Hematopoietic multipotent progenitor cell treated with erythropoietin and hydrocortisone succinate and interleukin-3 and kit ligand, for 6 days (in vitro differentiated cells): ENCODE measurements around the gene KIRREL3.

ENCODE experiments used
- DNase-seq: peaks from one replicate; pipeline ENCODE4 v3.0.0-alpha.2; 2015

KIRREL3 gene

DNA sequence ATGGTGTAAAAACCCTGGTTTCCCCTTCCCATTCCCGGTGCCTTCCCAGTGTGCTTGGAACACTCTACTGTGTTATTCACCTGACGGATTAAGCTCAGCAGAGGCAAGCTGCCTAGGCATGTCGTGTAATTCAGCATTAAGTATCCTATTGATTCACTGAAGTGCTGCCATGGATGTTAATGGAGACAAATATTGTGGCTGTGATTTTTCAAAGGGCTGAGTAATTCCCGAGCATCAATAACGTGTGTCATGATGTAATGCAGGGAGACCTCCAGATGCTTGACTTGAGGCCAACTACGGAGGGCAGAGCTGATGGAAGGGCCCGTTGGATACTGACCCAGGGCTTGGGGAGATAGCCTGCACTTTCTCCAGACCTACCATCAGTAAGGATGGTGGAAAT is 376.1 kb downstream of the KIRREL3 start:
- DNase-seq = no peak

DNA sequence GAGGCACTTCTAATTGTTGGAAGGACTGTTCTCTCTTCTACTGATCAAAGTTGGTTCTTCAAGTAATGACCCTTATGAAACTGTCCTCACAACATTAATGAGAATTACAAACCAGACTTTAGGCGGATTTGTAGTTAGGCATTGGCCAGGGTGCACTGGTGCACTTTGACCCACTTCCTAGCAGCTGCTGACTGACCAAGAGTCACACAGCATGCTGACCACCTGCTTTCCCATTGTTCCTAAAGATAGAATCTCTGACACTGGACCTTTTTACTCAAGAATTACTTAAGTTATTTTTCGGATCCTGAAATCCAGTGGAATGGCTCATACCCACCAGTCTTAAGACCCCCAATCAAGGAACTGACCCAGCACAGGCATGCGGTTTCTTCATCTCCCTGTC is 381.1 kb downstream of the KIRREL3 start:
- no peak for DNase-seq

DNA sequence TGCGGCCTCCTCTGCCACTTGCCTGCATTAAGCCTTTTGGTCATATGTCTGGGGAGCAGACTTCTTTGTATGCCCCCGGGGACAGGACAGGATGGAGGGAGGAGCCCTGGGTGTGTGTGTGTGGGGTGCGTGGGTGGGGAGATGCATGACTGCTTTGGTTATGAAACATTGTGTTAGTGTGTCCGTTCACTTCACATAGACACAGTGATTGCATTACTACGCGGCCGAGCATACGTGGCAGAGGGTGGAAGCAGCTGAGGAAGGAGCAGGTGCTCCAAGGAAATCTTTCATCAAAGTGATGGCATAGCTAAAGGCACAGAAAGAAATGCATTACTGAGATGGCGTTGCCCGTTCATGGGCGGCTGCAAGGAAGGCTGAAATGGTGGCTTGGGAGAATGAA is 384.7 kb downstream of the KIRREL3 start:
- no peak for DNase-seq

DNA sequence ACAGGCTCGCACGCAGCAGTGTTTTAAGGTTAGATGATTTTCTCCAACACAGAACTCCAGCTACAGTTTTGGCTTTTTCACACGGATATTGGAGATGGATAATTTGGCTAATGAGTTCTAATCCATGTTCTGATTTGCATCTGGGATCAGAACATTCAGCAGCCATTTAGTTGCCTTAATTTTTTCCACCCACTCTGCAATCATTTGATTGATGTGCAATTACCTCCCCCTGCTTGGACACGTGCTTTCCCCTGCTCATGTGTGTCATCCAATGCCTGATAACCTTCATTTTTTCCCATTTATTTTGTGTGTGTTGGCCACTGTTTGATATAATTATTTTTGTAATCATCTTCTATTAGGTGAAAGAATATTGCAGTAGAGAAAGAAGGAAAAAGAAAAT is 387.3 kb downstream of the KIRREL3 start:
- DNase-seq = no peak

DNA sequence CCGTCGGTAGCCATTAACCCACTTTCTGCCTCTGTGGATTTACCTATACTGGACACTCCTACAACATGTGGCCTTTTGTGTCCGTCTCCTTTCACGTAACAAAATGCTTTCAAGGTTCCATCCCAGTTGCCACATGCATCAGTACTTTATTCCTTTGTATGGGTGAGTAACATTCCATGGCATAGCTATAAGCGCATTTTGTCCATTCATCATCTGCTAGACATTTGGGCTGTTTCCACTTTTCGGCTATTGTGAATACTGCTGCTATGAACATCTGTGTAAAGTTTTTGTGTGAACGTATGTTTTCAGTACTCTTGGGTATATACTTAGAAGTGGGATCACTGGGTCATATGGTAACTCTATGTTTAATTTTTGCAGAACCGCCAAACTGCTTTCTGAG is 387.9 kb downstream of the KIRREL3 start:
- DNase-seq = no peak

DNA sequence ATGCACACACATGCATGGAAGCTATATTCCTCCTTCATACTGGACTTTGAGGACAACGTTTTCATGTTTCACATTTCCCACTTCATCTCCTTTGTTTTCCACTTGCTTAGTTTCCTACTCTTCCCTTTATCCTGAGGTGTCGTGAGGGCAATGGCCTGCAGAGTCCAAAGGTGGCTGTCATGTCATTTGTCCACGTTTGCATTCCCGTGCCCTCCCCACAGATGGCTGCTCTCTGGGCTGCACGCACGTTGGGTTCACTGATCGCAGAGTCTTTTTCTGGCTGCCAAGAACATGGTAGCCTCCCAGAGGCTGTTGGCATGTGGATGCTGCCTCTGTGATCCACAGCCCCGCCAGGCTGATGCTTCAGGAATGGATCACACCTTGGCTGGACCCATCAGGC is 389.1 kb downstream of the KIRREL3 start:
- DNase-seq = no peak

DNA sequence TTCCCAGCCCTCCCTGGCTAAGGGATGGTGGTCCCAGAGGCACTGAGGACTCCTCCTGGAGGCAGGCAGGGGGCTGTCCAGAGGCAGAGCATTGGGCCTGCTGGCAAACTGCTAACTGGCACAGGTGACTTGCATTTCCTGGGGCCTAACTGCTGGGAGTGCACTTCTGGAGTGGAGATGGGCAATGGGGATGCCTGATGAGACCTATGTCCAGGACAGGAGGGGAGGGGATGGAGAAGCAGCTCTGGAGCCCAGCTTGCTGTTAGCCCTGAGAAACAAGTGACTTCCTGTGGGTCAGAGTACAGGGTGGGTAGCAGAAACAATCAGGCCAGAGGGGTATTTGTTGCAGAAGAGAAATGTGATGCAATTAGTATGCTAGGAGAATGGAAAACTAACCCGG is 391.9 kb downstream of the KIRREL3 start:
- no peak for DNase-seq

DNA sequence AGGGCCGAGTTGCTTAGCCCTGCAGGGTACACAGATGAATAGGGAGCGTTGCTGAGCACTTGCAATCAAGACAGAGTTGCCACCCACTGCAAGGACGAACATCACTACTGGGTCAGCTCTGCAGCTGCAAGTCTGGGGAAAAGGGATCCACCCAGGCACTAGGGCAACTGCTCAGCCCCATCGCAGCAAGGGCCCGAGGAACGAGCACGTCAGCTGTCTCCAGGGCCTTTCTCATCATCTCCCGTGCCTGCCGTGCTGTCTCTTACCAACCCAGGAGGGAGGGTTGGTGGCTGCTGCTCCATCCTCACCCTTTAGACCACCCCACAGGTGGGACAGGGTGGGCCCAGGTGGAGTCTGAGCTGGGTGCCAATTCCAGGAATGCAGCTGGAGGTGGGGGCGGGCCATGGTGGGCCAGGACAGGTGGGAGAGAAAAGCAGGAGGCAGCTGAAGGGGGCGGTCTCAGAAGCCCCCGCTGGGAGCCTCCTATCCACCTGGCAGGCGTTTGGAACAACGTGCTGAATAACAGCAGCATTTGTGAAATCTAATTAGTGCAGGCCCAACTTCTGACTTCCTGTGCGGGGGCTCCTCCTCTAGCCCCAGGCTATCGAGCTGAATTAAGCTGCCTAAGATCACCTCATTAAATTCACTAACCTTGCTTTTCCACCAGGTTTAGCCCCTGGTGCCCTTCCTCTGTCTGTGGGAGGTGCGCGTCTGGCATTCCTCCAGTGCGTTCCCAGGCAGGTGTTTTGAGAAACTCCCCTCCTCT is 392.6 kb downstream of the KIRREL3 start:
- DNase-seq = no peak

DNA sequence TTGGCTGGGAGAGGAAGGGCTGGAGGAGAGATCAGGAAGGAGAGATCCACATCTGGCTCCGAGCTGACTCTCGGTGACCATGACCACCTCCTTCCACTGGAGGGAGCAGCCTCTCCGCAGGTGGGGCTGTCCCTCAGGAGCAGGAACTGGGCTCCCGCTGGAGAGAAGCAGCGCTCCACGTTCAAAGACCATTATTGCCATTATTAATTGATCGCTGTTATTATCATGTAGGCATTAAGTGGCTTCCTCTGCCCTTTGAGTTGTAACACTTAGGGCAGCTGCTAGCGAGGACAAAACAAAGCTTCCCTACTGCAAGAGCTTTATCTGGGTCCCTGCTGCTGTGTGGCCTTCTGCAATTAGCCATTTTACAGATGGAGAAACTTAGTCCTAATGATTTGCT is 393.2 kb downstream of the KIRREL3 start:
- peak; percentile 61 for DNase-seq

DNA sequence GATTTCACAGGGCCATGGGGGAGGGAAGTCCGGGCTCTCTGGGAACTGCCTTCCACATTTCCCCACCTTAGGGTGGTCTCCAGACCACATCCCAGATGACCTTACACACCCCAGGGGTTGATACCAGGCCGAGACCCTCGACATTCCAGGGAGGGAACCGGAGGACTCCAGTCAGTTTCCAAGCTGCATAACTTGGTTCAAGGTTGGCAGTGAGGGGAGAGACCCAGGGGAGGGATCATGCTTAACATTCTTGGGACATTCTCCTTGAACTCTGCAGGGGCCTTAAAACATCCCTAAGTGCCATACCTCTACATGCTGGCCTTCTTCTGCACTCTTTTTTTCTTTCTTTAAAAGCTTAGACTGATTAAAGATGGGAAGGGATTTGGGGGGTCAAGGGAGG is 394.1 kb downstream of the KIRREL3 start:
- DNase-seq = no peak

DNA sequence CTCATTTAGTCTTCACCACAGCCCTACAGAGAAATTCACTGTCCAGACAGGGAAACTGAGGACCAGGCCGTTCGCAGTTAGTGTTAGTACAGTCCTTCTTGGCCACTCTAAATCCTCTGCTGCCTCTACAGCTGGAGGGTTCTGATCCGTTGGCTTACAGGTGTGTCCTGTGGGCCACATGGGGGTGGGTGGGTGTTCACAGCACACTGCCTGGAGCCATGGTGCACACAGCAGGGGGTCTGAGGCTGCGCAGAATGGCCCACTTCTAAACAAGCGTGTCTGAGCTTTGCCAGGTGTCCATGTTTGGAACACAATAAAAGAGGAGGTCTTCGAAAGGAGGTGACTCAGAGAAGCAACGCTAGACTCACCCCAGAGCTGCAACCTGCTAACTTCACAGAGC is 396.1 kb downstream of the KIRREL3 start:
- DNase-seq = no peak

DNA sequence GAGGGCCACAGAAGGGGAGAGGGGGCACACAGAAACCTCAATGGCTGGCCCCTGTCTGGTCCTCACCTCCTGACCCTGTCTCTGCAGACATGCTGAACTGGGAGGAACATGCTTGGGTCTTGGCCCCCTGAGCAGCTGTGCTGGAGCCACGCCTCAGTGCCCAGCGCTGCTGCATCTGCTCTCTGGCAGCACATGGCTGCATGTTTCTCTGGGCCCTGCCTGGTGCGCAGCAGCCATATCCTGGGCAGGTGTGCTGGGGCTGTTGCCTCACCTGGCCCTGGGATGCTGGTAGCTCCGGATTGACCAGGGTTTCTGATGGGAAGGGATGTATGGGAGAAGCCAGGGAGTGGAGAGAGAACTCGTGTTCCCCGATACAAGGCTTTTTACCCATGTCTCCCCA is 397.1 kb downstream of the KIRREL3 start:
- DNase-seq = no peak

DNA sequence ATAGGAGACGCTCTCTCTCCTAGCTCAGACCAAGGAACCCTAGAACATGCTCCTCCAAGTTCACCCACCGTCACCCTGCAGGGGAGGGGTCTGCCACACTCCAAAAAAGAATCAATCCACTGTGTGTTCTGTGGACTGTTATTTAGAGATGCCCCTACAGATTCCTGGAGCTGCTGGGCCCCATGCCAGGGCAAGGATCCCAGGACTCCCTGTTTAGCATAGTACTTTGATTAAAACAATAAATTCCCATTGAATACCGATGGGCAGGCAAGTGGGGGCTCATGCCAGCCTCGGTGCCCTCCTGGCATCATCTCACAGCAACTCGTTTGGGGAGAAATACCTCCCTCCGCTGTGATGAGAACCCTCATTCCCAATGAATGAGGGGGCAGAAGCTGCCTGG is 397.6 kb downstream of the KIRREL3 start:
- no peak for DNase-seq

DNA sequence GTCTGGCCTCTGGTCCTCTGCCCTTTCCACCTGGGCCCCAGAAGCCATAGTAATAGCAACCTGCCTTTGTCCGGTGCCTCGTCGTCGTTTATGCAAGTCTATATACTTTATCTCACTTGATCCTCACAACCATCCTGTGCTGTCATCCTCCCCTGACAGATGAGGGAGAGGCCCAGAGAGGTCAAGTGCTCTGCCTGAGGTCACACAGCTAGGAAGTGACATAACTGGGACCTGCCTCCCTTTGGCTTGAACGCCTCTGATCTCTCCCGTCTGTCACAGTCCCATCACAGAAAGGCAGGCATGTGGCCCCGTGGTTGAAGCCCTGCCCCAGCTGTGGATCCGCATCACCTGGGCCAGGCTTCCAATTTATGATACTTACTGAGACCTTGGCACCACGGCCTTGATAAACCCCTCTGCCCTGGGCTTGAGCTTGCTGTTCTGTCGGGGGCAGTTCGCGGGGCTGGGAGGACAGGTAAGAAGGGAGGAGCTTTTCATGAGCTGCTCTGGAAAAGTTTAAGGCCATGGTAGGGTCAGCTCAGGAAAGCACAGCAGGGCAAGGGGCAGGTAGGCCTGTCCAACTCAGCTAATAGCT is 398.1 kb downstream of the KIRREL3 start:
- no peak for DNase-seq

DNA sequence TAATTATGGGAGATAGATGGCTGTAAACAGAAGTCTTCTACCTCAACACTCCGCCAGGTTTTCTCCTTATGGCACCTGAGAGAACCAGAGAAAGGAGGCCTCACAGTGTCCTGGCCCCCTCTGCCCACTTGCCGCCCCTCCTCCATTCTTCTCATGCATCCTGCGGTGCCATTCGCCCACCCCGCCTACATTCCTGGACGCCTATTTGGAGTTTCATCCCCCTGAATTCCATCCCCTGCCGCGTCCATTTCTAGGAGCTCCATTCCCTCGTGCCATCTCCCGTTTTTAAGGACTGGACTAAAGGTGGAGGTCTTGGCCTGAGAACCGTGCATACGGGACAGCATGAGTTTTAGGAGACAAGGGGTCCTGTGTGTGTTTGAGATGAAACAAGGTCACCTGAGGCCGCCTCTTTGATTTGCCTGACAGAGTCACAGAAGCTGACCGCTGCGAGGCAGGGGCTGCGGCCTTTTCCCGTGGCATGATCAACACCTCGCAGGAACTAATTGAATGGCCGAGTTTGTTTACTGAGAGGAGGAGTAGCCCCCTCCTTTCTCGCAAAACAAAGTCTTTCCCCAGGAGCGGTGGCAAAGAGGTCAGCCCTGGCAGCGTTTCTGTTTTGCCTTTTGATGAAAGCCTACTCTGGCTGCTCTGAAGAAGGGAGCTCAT is 398.9 kb downstream of the KIRREL3 start:
- no peak for DNase-seq

DNA sequence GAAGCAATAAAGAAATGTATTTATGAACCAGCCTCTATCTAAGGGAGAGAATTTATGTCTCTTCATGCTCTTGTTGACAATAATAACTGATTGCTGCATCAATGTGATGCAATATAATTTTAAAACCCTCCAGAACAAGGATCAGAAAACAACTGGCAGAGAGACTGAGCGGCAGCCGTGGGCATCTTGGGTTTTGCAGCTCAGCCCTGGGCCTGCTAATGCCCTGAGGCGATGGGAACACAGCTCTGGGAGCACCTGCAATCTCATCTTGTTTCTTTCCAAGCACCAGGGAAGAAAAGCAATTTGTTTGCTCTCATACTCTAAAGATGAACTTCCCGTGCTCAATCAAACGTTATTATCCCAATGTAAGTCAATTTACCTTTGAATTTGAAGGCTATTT is 399.4 kb downstream of the KIRREL3 start:
- no peak for DNase-seq

DNA sequence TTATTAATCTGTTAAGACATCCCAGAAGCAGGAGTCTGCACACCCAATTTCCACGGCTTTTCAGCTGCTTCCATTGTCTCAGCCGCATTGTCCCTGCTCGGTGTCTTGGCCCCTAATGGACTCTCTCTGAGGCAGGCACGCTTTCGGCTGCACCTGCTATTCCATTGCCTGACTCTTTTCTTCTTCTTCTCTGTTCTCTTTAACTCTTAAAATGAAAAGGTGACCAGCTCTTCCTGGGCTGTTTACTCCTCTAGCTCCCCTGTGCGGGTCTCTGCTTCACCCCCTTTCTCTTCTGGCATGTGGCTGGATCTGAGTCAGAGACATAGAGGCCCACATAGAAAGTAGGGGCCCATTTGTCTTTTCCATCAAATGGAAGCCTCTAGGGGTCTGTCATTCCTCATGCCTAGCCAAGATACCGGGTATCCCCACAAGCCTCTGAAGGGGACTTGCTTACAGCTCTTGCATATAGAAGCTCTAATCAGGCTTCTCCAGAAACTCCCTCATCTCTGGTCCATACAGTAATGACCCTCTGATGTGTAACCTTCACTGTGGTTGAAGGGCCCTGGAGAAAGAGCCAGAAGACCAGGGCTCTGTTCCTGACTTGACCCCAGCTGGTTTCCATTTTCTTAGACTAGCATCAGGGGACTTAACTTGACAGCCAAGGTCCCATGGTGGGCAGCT is 401.2 kb downstream of the KIRREL3 start:
- DNase-seq = no peak

DNA sequence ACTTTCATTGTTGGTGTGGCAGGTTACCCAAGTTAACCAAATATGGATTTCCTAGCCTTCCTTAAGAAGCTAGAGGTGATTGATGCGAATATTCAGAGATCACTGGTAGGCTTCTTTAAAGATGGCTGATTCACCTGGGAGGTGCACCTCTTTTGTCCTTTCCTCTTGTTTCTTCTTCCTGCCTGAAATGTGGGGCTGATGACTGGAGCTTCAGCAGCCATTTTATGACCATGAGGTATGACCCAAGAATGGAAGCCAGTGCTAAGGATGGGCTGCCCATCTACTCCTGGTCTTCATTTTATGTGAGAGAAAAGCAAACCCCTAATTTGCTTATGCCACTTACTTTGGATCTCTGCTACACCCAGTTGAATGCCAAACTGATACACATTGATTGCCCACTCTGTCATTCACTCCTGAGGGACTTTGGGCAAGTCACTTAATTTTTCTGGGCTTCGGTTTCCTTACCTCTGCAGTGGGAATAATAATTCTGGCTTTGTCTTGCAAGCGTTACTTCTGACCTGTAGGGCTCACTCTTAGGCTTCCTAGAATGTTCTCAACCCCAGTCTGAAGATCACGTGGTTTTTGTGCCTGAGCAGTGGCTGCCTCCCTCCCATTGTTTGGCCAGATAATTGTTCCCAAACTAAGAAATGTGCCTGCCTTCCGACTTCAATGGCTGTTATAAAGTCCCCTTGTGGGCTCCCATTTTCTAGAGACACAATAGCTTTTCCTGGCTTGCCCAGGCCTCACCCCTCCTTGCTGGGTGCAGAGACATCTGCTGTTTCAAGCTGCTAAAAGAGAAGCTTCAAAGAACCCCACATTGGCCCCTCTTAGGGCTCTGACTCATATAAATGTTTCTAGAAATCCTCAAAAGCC is 402.0 kb downstream of the KIRREL3 start:
- no peak for DNase-seq

DNA sequence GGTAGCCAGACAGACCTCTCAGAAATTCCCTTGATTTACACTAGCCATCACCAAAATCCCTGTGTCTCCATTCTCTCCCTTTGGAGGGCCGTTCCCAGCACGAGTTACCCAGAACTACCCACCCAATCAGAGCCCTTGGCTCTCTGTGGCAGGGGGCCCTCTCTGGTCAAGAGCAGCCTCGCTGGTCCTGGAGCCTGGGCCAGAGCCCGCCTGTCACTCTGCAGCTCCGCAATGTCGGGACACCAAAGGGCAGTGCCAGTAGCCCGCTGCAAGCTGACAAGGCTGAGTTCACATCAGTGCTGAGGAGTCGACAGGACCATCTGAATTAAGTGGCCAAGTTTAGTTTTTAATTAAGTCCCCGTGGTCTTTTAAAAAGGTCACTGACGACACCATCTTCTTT is 403.5 kb downstream of the KIRREL3 start:
- DNase-seq = no peak

DNA sequence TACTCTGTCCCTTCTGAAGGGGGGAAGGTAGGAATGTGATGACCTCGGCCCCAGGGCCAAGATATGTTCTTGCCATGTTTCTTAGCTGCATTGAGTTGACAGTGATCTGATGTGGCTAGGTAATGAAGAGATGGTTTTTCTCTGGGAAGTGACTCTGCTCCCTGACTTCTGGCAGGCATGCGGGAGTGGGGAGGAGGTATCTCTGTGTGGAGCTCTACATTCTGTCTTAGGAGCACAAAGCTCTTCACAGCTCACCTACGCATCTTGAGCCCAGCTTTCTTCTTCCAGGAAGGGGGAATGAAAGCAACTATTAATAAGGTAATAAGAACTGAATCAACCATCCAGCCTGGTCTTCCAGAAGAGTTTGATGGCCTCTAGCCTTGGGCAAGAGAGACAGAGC is 404.1 kb downstream of the KIRREL3 start:
- DNase-seq = no peak

DNA sequence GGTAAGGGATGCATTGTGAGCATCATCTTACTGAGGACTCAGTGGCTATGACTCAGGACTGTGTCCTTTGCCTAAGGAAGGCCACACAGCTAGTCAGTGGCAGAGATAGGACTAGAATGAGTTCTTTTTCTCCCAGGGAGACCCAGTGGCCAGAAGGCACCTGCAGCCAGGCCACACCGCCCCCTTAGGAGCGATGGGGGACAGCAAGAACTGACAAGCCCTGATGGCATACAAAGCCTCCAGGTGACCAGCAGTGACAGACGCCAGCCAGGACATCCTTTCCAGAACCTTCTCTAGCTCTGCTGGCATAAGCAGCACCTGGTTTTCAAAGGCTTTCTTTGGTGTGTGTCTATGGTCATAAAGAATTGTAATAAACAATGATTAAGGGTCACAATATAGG is 405.0 kb downstream of the KIRREL3 start:
- DNase-seq = no peak

DNA sequence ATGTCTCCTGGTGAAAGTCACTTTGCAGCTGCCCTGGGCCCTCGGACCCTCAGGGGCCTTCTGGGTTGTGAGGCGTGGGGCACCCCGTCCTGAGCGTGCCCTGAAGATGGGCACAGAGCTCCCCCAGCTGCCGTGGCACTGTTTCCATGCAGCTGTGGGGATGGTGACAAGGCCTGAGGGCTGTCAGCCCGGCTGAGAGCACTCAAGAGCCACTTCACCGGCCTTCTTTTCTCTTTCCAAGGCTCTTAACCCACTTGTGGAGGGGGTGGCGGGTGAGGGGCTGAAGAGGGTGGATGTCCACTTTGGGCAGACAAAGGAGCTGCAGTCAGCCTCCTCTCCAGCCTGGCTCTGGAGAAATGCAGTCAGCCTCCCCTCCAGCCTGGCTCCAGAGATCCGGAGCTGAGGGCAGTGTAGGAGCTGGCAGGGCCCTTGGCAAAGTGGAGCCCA is 405.6 kb downstream of the KIRREL3 start:
- DNase-seq = no peak
